GM12873 (cell line): ENCODE results near the gene MGAT4A.

ENCODE experiments used
- TF ChIP-seq, protein P1 (sequence below): IDR thresholded peaks from 2 replicates; pipeline ENCODE4 v1.5.1; 2012; ENCODE audit warnings: low read depth, mild to moderate bottlenecking, moderate library complexity, low read length, control low read depth; ENCODE audit not compliant: insufficient read depth; ENCODE audit errors: missing control alignments

The MGAT4A gene

DNA sequence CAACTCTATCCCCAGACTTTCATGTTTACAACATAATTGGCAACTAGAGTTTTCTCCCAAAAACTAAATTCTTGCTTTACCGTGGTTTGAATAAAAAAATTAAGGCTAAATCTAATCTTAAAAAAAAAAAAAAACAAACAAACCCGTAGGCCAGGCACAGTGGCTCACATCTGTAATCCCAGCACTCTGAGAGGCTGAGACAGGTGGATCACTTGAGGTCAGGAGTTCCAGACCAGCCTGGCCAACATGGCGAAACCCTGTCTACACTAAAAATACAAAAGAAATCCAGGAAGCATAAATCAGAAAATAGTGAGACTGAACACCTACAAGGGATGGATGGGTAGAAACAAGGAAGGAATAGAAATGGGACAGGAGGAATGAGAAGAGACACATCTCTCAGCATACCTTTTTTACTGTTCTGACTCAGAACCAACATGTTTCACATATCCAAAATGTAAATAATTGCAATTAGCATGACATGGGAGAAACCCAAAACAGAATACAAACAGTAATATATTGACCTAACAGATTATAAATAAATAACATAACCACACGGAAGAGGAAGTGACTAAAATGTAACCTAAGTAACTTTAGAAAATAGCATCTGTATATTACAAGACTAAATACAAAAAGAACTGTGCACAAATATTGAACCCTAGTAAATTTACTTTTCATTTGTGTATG is 17.5 kb downstream of the MGAT4A start:
- TF ChIP-seq, protein P1, sequence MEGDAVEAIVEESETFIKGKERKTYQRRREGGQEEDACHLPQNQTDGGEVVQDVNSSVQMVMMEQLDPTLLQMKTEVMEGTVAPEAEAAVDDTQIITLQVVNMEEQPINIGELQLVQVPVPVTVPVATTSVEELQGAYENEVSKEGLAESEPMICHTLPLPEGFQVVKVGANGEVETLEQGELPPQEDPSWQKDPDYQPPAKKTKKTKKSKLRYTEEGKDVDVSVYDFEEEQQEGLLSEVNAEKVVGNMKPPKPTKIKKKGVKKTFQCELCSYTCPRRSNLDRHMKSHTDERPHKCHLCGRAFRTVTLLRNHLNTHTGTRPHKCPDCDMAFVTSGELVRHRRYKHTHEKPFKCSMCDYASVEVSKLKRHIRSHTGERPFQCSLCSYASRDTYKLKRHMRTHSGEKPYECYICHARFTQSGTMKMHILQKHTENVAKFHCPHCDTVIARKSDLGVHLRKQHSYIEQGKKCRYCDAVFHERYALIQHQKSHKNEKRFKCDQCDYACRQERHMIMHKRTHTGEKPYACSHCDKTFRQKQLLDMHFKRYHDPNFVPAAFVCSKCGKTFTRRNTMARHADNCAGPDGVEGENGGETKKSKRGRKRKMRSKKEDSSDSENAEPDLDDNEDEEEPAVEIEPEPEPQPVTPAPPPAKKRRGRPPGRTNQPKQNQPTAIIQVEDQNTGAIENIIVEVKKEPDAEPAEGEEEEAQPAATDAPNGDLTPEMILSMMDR = no peak

DNA sequence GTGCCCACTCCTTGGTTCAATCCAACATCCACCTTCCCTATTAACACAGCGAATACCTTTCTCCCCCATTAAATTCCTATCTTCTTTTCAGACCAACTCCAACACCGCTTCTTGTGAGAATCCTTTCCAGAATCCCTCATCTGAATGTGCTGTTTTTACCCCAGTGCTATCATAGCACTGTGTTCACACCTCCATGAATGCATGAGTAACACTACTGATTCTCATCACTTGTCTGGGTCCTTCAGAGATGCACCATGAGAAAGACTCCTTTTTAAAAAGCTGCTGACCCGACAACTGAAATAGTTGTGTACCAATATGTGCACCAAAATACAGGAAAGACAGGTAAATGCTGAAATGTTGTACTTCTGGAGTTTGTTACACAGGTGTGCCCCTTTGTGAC is 18.8 kb downstream of the MGAT4A start:
- TF ChIP-seq, protein P1 = no peak

DNA sequence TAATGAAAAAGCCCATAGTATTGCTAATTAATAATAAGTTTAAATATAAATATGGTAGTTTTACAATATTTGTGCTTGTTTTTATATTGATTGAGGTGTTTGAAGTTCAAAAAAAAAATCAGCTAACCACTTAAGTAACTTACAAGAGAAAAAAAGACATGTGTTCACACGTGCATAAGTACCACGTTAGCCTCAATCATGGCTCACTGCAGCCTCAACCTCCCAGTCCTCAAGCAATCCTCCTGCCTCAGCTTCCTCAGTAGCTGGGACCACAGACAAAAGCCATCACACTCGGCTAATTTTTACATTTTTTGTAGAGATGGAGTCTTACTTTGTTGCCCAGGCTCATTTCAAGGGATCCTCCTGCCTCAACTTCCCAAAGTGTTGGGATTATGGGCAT is 19.4 kb downstream of the MGAT4A start:
- TF ChIP-seq, protein P1 = no peak

DNA sequence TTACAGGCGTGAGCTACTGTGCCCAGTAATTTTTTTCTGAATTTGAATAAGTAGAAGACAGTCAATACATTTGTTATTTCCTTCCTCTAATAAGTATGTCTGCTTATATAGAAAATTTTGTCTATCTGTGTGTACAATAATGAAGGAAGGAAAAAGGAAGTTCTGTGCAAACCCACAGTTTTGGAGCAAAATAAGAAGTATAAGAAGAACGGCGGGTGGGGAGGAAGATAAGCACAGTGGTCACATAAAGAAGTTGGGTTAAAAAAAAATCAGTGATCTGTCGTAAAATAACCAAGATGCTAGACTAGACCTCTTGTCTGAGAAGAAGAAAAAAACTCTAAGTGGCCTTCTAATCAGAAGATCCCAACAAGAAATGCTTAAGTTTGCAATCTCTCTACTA is 20.2 kb downstream of the MGAT4A start:
- TF ChIP-seq, protein P1 = no peak

DNA sequence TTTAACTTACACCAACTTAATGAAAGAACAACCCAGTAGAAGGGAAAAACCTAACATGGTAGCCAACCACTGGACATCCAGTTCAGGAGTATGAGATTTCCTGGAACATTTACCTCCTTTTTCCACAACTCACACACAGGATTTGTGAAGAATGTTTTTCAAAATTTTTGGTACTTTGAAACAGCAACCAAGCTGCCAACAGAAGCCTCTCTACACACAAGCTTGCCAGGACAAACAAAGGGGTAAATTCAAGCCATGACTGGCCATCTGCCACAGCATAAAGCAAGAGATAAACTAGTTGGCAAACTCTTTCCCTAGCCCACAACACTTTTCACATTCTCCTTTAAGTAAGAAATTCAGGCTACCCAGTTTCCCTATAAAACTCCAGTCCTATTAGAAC is 21.4 kb downstream of the MGAT4A start:
- TF ChIP-seq, protein P1 = no peak

DNA sequence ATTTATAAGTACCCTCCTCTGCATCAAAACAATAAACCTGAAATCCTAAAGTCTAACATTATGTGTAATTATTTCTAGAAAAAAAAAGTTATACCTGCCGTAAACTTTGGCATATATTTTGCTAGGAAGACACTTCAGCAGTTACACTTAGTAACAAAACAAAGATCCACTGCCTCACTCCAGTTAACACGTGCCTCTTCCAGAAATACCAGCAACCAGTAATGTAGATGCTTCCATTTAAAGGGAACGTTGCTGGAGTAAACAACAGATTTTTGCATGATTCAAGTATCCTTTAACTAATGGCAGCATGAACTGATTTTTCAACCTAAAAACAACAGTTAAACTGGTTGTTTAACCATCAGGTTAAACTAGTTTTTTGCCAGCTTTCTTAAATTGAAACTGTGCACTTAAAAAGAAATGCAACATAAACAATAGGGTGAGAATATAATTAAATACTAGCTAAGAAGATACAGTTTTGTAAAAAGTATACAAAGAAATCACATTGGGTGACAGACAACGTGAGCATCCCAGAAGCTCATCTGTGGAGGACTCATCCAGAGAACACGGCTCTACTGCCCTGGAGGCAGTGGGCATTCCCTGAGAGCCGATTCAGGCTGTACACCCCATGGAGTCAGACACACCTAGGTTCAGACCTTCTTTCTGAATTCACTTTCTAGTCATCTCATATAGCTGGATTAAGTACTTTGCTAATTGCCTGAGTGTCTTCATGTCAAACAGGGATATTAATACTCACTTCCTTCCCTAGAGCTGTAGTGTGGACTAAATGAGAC is 22.3 kb downstream of the MGAT4A start:
- TF ChIP-seq, protein P1 = no peak

DNA sequence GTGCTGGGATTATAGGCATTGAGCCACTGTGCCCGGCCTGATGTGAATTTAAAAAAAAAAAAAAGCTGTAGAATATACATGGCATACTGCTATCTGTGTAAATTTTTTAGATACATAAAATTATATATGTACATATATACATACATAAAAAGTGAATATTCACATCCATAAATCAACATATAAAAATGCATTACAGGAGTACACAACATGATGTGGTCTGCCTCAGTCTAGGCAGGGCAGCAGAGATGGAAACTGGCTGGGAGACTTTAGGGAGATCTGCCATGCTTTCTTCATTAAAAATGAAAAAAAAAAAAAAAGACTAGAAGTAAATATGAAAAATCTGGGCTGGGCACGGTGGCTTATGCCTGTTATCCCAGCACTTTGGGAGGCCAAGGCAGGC is 24.3 kb downstream of the MGAT4A start:
- TF ChIP-seq, protein P1 = no peak
